ENCODE measurements around the gene PAX4. TPM values are rescaled to one million over a fixed set of nuclear protein-coding genes. Genes with fewer than 3 reads are reported as not detected.
"Not testable (repeated sequence)": the region's sequence is repeated elsewhere in the genome, so short reads cannot be mapped to it uniquely, and the experiment has no call there.

The PAX4 gene
- polyA plus RNA-seq, 1 donor from 2014 or later, result not detected

DNA sequence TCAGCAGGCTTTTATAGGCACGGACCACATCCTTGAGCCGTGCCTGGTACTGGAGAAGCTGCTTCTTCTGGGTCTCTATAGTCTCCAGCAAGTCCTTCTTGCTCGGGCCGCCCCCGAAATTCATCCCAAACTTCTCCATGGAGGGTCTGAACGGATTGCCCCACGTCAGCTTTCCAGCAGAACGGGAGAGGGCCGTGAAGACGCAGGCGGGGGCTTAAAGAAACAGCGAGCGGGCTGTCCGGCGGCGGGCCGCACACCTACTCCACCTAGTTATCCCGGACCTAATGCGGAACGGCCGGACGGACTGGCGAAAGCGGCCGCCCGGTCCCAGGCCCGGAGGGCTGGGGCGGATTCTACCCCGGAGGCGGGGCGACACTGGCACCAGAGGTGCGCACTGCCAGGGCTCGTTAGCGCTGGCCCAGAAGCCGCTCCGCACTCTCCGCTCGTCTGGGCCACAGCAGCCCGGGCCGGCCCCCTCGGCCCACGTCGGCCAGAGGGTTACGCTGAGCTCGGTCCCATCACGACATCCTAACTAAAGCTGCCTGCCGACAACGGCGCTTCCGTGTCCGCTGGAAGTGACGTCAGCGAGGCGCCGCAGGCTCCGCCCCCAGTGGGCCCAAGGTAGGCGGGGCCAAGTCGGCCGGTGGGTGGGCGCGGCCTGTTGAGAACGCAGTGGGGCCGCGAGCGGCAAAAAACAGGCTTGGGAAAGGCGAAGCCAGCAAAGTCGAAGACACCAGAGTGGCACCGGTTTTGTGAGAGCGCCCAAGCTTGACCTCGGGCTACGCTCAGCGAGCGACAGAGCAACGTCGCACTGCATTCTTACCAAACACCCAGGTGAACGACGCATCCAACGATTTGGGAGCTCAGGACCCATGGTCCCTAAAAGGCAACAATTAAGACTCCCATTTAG is 32.6 kb downstream of the PAX4 start, which contains the start of gene GCC1:
TSS of gene GCC1 (minus strand) at position 553 of the 910 bp plus-strand sequence. CDS start at position 139, 414 bp downstream.
- peaks cover 31 to 62% (median 49%) of the 10 kb centered on the region in 3 donors for H3K4me1 Mint-ChIP-seq
- no peaks in the 10 kb centered on the region for H3K9me3 Mint-ChIP-seq
- H3K4me3 Mint-ChIP-seq, result peak within 1 kb of the TSS; percentile 95 to 96 (median 96)
- H3K36me3 Mint-ChIP-seq, result peaks cover 4% of the 10 kb centered on the region
- peaks cover 1% of the 10 kb centered on the region for H3K27me3 Mint-ChIP-seq
- H3K27ac Mint-ChIP-seq, result peak within 1 kb of the TSS; percentile 61 to 91 (median 86)

GRCh38 chr7:127584648-127585043 is 33.3 kb downstream of the PAX4 start:
- Mint-ChIP-seq H3K4me1 (peaks cover 27 to 59% (median 48%) of the 10 kb centered on the region in 3 donors), H3K4me3 (peak overlapping the region; percentile 88 to 96 (median 95)), H3K27me3 (peaks cover 1% of the 10 kb centered on the region), H3K36me3 (peaks cover 4% of the 10 kb centered on the region), H3K9me3 (no peaks in the 10 kb centered on the region), H3K27ac (peak overlapping the region in 2 of 3 donors; percentile 61 to 91)

DNA sequence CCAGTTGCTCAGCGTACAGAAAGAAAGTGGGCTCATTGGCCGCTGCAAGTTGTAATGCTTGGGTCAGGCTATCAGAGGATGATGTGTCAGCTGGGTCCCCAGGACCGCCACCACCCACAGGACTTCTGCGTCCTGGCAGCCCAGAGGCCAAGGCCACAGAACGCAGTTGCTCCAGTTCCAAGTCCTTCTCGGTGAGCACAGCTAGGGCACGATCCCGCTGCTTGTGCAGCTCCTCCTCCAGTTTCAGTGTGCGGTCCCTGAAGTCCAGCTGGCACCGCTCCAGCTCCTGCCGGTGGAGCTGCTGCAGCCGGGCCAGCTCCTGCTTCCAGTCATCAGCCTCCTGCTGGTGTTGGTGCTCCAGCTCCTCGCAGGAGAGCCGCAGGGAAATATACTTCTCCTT is 35.6 kb downstream of the PAX4 start:
- peaks cover 22 to 53% (median 41%) of the 10 kb centered on the region in 3 donors for H3K4me1 Mint-ChIP-seq
- no peak overlapping the region for H3K27ac Mint-ChIP-seq
- no peaks in the 10 kb centered on the region for H3K9me3 Mint-ChIP-seq
- no peaks in the 10 kb centered on the region for H3K27me3 Mint-ChIP-seq
- peaks cover 5% of the 10 kb centered on the region for H3K36me3 Mint-ChIP-seq
- no peak overlapping the region for H3K4me3 Mint-ChIP-seq

DNA sequence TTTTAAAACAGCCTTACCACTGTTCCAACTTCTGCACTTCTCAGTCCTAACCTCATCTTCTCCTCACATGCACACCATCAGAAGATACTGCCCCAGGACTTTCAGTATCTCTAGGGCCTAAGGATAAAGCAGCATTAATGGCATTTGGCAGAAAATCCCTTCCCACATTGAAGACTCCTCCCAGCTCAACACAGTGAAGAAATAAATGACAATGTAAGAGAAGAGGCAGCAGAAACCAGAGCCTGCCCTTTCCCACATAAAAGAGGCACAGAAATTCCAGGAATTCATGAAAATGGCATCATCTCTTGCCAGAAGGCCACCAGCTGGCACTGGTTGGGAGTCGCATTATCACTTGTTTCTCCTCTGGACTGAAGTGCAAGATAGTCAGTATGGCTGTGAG is 36.2 kb downstream of the PAX4 start:
- peaks cover 5% of the 10 kb centered on the region for H3K36me3 Mint-ChIP-seq
- H3K27ac Mint-ChIP-seq, result no peak overlapping the region

DNA sequence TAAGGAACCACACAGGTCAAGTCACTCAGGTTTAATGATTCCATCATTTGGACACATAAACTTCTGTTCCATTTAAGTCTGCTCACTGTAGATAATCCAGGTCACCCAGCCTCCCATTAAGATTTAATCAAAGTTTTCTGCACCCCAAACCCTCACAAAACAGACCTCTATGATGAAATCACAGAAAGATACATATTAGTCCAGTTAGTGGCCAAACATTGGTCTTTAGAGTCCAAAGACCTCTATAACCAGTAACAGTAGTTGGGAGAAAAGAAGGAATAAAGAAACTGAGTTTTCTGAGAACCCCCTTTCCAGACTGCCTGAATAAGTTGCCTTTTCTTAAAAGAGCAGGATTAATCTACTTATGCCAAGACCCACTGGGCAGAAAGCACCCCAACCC is 37.3 kb downstream of the PAX4 start:
- H3K4me3 Mint-ChIP-seq, result peak overlapping the region in 2 of 4 donors; percentile 17 to 57
- peak overlapping the region in 2 of 3 donors; percentile 8 to 11 for H3K27ac Mint-ChIP-seq
- H3K4me1 Mint-ChIP-seq, result peaks cover 21 to 38% (median 35%) of the 10 kb centered on the region in 3 donors
- H3K9me3 Mint-ChIP-seq, result no peaks in the 10 kb centered on the region
- H3K27me3 Mint-ChIP-seq, result no peaks in the 10 kb centered on the region
- peaks cover 9% of the 10 kb centered on the region for H3K36me3 Mint-ChIP-seq

More for the DNA sequence above, 36.2 kb downstream of the PAX4 start:
- Mint-ChIP-seq H3K4me1 (peaks cover 21 to 48% (median 37%) of the 10 kb centered on the region in 3 donors), H3K4me3 (no peak overlapping the region), H3K9me3 (no peaks in the 10 kb centered on the region), H3K27me3 (no peaks in the 10 kb centered on the region)

GRCh38 chr7:127578711-127579275 is 39.1 kb downstream of the PAX4 start:
- Mint-ChIP-seq H3K27me3 (no peaks in the 10 kb centered on the region), H3K36me3 (peaks cover 8% of the 10 kb centered on the region), H3K9me3 (no peaks in the 10 kb centered on the region), H3K27ac (peak overlapping the region in 1 of 3 donors; percentile 31), H3K4me3 (peak overlapping the region in 1 of 4 donors; percentile 4), H3K4me1 (peaks cover 16 to 26% (median 22%) of the 10 kb centered on the region in 3 donors)

DNA sequence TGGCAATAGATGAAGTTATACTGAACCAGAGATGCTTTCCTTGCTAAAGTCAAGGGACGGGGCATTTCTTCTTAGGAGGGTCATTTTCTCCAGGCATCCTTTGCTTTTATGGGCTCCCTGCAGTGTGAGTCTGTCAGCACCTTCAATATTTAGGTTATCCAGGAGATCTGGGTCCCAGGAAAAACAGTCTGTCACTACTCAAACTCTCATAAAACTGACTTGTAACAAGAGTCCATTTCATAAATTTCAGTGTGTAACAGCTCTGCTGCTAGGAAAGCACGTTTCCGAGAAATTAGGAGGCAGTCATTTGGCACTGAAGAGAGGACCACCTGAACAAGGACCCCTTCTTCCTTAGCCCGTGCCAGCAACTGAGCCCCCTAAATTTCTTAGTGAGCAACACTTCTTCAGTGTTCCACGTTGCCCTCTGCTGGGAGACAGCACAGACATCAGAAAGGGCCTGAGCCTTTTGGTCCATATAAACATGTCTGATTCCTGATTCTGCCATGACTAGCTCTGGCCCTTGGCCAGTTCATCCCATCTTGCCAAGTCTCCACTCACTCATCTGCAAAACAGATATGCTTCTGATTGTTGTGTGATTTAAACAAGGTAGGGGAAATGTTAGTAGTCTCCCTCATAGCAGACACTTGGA is 39.8 kb downstream of the PAX4 start:
- Mint-ChIP-seq H3K4me3 (no peak overlapping the region), H3K27me3 (no peaks in the 10 kb centered on the region), H3K36me3 (peaks cover 8% of the 10 kb centered on the region), H3K9me3 (no peaks in the 10 kb centered on the region), H3K27ac (no peak overlapping the region), H3K4me1 (peaks cover 11 to 20% (median 16%) of the 10 kb centered on the region in 3 donors)

DNA sequence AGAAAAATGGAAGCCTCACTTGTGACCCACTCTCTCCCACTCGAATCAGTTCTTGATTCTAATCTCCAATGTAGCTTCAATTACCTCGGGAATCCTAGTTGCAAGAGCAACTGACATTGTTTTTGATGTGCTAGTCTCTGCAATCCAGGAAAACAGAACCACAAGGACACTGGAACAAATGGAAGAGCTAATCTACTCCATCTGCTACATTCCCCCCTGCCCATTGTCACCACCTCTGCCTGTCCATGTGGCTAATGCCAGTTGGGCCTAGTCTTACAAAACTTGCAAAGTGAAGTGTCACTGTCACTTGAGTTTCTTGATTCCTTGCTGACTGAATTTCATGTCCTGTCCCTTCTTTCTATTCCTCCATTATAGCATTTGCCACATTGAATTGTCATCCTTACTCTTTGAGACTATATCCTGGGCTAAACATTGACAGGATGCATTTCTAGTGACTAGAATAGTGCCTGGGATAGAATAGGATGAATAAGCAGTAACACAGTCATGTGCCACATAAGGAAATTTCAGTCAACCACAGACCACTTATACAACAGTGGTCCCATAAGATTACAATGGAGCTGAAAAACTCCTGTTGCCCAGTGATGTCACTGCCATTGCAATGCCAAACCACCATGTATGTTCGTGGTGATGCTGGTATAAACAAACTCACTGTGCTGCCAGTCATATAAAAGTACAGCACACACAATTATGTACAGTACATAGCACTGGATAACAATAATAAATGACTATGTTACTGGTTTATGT is 46.0 kb downstream of the PAX4 start:
- H3K27ac Mint-ChIP-seq, result no peak overlapping the region
- no peaks in the 10 kb centered on the region for H3K4me1 Mint-ChIP-seq
- no peaks in the 10 kb centered on the region for H3K9me3 Mint-ChIP-seq
- H3K36me3 Mint-ChIP-seq, result peaks cover 6% of the 10 kb centered on the region
- no peak overlapping the region for H3K4me3 Mint-ChIP-seq
- H3K27me3 Mint-ChIP-seq, result no peaks in the 10 kb centered on the region

DNA sequence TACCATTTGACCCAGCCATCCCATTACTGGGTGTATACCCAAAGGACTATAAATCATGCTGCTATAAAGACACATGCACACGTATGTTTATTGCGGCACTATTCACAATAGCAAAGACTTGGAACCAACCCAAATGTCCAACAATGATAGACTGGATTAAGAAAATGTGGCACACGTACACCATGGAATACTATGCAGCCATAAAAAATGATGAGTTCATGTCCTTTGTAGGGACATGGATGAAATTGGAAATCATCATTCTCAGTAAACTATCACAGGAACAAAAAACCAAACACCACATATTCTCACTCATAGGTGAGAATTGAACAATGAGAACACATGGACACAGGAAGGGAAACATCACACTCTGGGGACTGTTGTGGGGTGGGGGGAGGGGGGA is 49.9 kb downstream of the PAX4 start:
- not testable (repeated sequence) for H3K9me3 Mint-ChIP-seq, H3K4me1 Mint-ChIP-seq, H3K27ac Mint-ChIP-seq, H3K27me3 Mint-ChIP-seq, H3K4me3 Mint-ChIP-seq
- H3K36me3 Mint-ChIP-seq, result peaks cover 13% of the 10 kb centered on the region

DNA sequence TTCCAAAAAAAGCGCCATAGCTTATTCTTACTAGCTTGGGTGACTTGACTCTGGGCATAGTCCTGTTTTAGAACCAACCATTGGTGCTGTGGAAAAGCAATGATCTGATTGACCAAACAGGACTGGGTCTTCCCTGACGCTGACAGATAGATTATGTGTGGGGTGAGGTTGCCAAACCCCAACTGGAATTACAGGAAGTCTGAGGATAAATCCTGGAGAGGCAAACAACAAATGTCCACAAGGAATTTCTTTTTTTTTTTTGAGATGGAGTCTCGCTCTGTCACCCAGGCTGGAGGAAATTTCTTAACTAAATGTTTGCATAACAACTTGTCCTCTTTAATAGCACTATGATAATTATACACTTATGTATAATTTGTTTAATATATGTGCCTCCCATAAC is 51.7 kb downstream of the PAX4 start:
- no peak overlapping the region for H3K4me3 Mint-ChIP-seq
- no peaks in the 10 kb centered on the region for H3K4me1 Mint-ChIP-seq
- H3K36me3 Mint-ChIP-seq, result peaks cover 13% of the 10 kb centered on the region
- peaks cover 4 to 9% (median 6%) of the 10 kb centered on the region in 3 donors for H3K9me3 Mint-ChIP-seq
- H3K27ac Mint-ChIP-seq, result no peak overlapping the region
- H3K27me3 Mint-ChIP-seq, result no peaks in the 10 kb centered on the region

Other genes with a start within 250 kb of the PAX4 start
- gene ZNF800, start 225.4 kb downstream of the PAX4 start, polyA plus RNA-seq, result 51.9 TPM
- gene GCC1, start 32.5 kb downstream of the PAX4 start, polyA plus RNA-seq, result 28.8 TPM
- 137 TPM for gene ARF5, start 29.7 kb downstream of the PAX4 start, polyA plus RNA-seq
- gene FSCN3, start 24.4 kb downstream of the PAX4 start, polyA plus RNA-seq, result 1.1 TPM
- 138 TPM for gene SND1, start 34.1 kb upstream of the PAX4 start, polyA plus RNA-seq